ENCODE results near the gene FFAR1.

- TF ChIP-seq CTCF (IDR thresholded peaks at IDR 0.05; ENCODE audit: borderline replicate concordance, extremely low read depth, low read length, poor library complexity, severe bottlenecking), result no peak
- no peak for TF ChIP-seq EZH2 (IDR thresholded peaks at IDR 0.05; ENCODE audit: borderline replicate concordance, low read depth, low read length, severe bottlenecking)
These were observed 10.3 kb downstream of the FFAR1 start, which contains the start of gene FFAR3 for GRCh38 chr19:35357867-35358573.

Data from DND-41 (cell line).